ENCODE measurements around the gene LRRC27.
A peak's percentile ranks its signal among the peaks of the same experiment; 100 is the strongest.
"Not testable (repeated sequence)": the region's sequence is repeated elsewhere in the genome, so short reads cannot be mapped to it uniquely, and the experiment has no call there.

LRRC27 gene

GRCh38 chr10:132351611-132352010 lies 19.6 kb downstream of the LRRC27 start:
- no peaks in the 10 kb centered on the region for H3K9me3 Mint-ChIP-seq
- ATAC-seq (no peak), DNase-seq (no peak)
- no peak overlapping the region for H3K4me3 Mint-ChIP-seq
- H3K27ac Mint-ChIP-seq, result no peak overlapping the region
- no peaks in the 10 kb centered on the region for H3K4me1 Mint-ChIP-seq
- no peaks in the 10 kb centered on the region for H3K27me3 Mint-ChIP-seq

- H3K27ac Mint-ChIP-seq, result not testable (repeated sequence)
- DNase-seq, result peak; percentile 64 to 71
- ATAC-seq, result peak; percentile 65
Observed at GRCh38 chr10:132352462-132353308, 20.7 kb downstream of the LRRC27 start.

GRCh38 chr10:132353456-132354355 lies 21.7 kb downstream of the LRRC27 start:
- Mint-ChIP-seq H3K9me3 (peaks cover 0 to 7% of the 10 kb centered on the region in 2 donors), H3K27me3 (no peaks in the 10 kb centered on the region), H3K27ac (no peak overlapping the region), H3K4me1 (no peaks in the 10 kb centered on the region), H3K4me3 (no peak overlapping the region)
- ATAC-seq, result peak; percentile 39
- no peak for DNase-seq

More at GRCh38 chr10:132352462-132353308, 20.7 kb downstream of the LRRC27 start:
- H3K4me3 Mint-ChIP-seq, H3K9me3 Mint-ChIP-seq, H3K4me1 Mint-ChIP-seq, H3K27me3 Mint-ChIP-seq: not testable (repeated sequence)

GRCh38 chr10:132354356-132355094 lies 22.5 kb downstream of the LRRC27 start:
- Mint-ChIP-seq H3K9me3 (peaks cover 0 to 7% of the 10 kb centered on the region in 2 donors), H3K27me3 (no peaks in the 10 kb centered on the region)
- DNase-seq, result no peak

GRCh38 chr10:132355297-132355696 lies 23.3 kb downstream of the LRRC27 start:
- ATAC-seq, result no peak
- Mint-ChIP-seq H3K27me3 (no peaks in the 10 kb centered on the region), H3K4me1 (no peaks in the 10 kb centered on the region), H3K9me3 (peaks cover 0 to 7% of the 10 kb centered on the region in 2 donors), H3K27ac (no peak overlapping the region), H3K4me3 (no peak overlapping the region)
- no peak for DNase-seq

More at GRCh38 chr10:132354356-132355094, 22.5 kb downstream of the LRRC27 start:
- H3K4me3 Mint-ChIP-seq, result no peak overlapping the region
- no peak for ATAC-seq
- H3K4me1 Mint-ChIP-seq, result no peaks in the 10 kb centered on the region
- H3K27ac Mint-ChIP-seq, result peak overlapping the region in 1 of 2 donors; percentile 54

- ATAC-seq, result no peak
- peak overlapping the region in 1 of 2 donors; percentile 74 for H3K27ac Mint-ChIP-seq
- H3K4me1 Mint-ChIP-seq, result no peaks in the 10 kb centered on the region
- no peaks in the 10 kb centered on the region for H3K27me3 Mint-ChIP-seq
- peaks cover 0 to 7% of the 10 kb centered on the region in 2 donors for H3K9me3 Mint-ChIP-seq
- no peak overlapping the region for H3K4me3 Mint-ChIP-seq
- no peak for DNase-seq
Observed at GRCh38 chr10:132355754-132356153, 23.8 kb downstream of the LRRC27 start.

GRCh38 chr10:132356621-132357195 lies 24.7 kb downstream of the LRRC27 start:
- no peak overlapping the region for H3K4me3 Mint-ChIP-seq
- H3K9me3 Mint-ChIP-seq, result peaks cover 0 to 7% of the 10 kb centered on the region in 2 donors
- ATAC-seq (no peak), DNase-seq (no peak)
- no peaks in the 10 kb centered on the region for H3K4me1 Mint-ChIP-seq
- H3K27ac Mint-ChIP-seq, result no peak overlapping the region
- H3K27me3 Mint-ChIP-seq, result no peaks in the 10 kb centered on the region

GRCh38 chr10:132357286-132358058 lies 25.5 kb downstream of the LRRC27 start:
- DNase-seq, result no peak
- ATAC-seq, result no peak
- peak overlapping the region in 1 of 2 donors; percentile 25 for H3K27ac Mint-ChIP-seq
- H3K4me3 Mint-ChIP-seq, result no peak overlapping the region
- no peaks in the 10 kb centered on the region for H3K4me1 Mint-ChIP-seq
- H3K27me3 Mint-ChIP-seq, result no peaks in the 10 kb centered on the region
- H3K9me3 Mint-ChIP-seq, result peaks cover 0 to 7% of the 10 kb centered on the region in 2 donors

- ATAC-seq (no peak), DNase-seq (no peak)
- H3K9me3 Mint-ChIP-seq, result peaks cover 0 to 13% of the 10 kb centered on the region in 2 donors
- no peaks in the 10 kb centered on the region for H3K27me3 Mint-ChIP-seq
- no peak overlapping the region for H3K4me3 Mint-ChIP-seq
- no peak overlapping the region for H3K27ac Mint-ChIP-seq
- H3K4me1 Mint-ChIP-seq, result peaks cover 1% of the 10 kb centered on the region
Observed at GRCh38 chr10:132359305-132360040, 27.5 kb downstream of the LRRC27 start.

- Mint-ChIP-seq H3K27ac (no peak overlapping the region), H3K9me3 (peaks cover 0 to 17% of the 10 kb centered on the region in 2 donors), H3K4me3 (no peak overlapping the region), H3K4me1 (peaks cover 6% of the 10 kb centered on the region), H3K27me3 (no peaks in the 10 kb centered on the region)
- ATAC-seq (no peak), DNase-seq (peak in 1 of 2 donors; percentile 21)
Observed at GRCh38 chr10:132360766-132361447, 28.9 kb downstream of the LRRC27 start.

- DNase-seq, result no peak
- Mint-ChIP-seq H3K4me3 (no peak overlapping the region), H3K27ac (no peak overlapping the region), H3K9me3 (peaks cover 0 to 17% of the 10 kb centered on the region in 2 donors), H3K4me1 (peaks cover 6% of the 10 kb centered on the region), H3K27me3 (no peaks in the 10 kb centered on the region)
- ATAC-seq, result peak; percentile 24
Observed at GRCh38 chr10:132361581-132362101, 29.6 kb downstream of the LRRC27 start.

GRCh38 chr10:132362151-132362611 lies 30.2 kb downstream of the LRRC27 start:
- no peaks in the 10 kb centered on the region for H3K27me3 Mint-ChIP-seq
- no peak overlapping the region for H3K27ac Mint-ChIP-seq
- peak; percentile 11 for ATAC-seq

GRCh38 chr10:132363376-132363775 lies 31.4 kb downstream of the LRRC27 start:
- ATAC-seq, result no peak
- Mint-ChIP-seq H3K4me1 (peaks cover 6% of the 10 kb centered on the region), H3K27ac (no peak overlapping the region), H3K9me3 (peaks cover 0 to 11% of the 10 kb centered on the region in 2 donors), H3K27me3 (no peaks in the 10 kb centered on the region), H3K4me3 (no peak overlapping the region)
- DNase-seq, result no peak

More at GRCh38 chr10:132362151-132362611, 30.2 kb downstream of the LRRC27 start:
- peaks cover 6% of the 10 kb centered on the region for H3K4me1 Mint-ChIP-seq
- H3K9me3 Mint-ChIP-seq, result peaks cover 0 to 17% of the 10 kb centered on the region in 2 donors
- no peak for DNase-seq
- H3K4me3 Mint-ChIP-seq, result no peak overlapping the region
